Heart left ventricle (tissue), 16 donors: ENCODE results near the gene ALDOA. TPM values are rescaled to one million over a fixed set of nuclear protein-coding genes. Genes with fewer than 3 reads are reported as not detected.

Experiments
- ATAC-seq, 4 donors: fragments of 200-7000 bp; cut with Tn5 transposase; one replicate each; pipeline ENCODE4 v1.9.1; 2020 to 2022; ENCODE audit warnings: moderate library complexity in 4 of 4, mild to moderate bottlenecking in 3 of 4, moderate number of reproducible peaks in 1 of 4
- DNase-seq, 5 donors: peaks; one replicate each; pipeline ENCODE4 v3.0.0-alpha.2; 2020
- H3K27ac ChIP-seq, 12 donors: fragments of 200-600 bp; sonication (generic) in 4 of 12; one replicate each; pipeline versions ENCODE4 v1.5.0 to v1.8.0; 2016 to 2022; ENCODE audit warnings: mild to moderate bottlenecking in 2 of 12
- H3K27me3 ChIP-seq, 9 donors: fragments of 200-600 bp; sonication (generic) in 2 of 9; one replicate each; pipeline versions ENCODE4 v1.5.1 to v1.8.0; 2016 to 2022; ENCODE audit warnings: mild to moderate bottlenecking in 3 of 9
- H3K36me3 ChIP-seq, 9 donors: fragments of 200-600 bp; sonication (generic) in 2 of 9; one replicate each; pipeline versions ENCODE4 v1.5.0 to v1.8.0; 2018 to 2022; ENCODE audit warnings: mild to moderate bottlenecking in 2 of 9
- H3K4me1 ChIP-seq, 12 donors: fragments of 200-600 bp; sonication (generic) in 4 of 12; one replicate each; pipeline versions ENCODE4 v1.5.0 to v1.8.0; 2016 to 2022; ENCODE audit warnings: mild to moderate bottlenecking in 3 of 12
- H3K4me3 ChIP-seq, 12 donors: fragments of 200-600 bp; sonication (generic) in 4 of 12; one replicate each; pipeline versions ENCODE4 v1.5.0 to v1.8.0; 2017 to 2022; ENCODE audit warnings: mild to moderate bottlenecking in 9 of 12, moderate library complexity in 4 of 12
- H3K9me3 ChIP-seq, 12 donors: fragments of 200-600 bp; sonication (generic) in 4 of 12; one replicate each; pipeline versions ENCODE4 v1.5.0 to v1.8.0; 2016 to 2022; ENCODE audit warnings: mild to moderate bottlenecking in 1 of 12
- POLR2A ChIP-seq, 2 donors: fragments of 450-650 bp; IDR thresholded peaks; one replicate each; pipeline ENCODE4 v1.6.1; 2017; ENCODE audit warnings: antibody characterized with exemption in 2 of 2, mild to moderate bottlenecking in 2 of 2, moderate library complexity in 2 of 2
- WGBS, 4 donors: extraction: QIAGEN DNeasy Blood & Tissue Kit in 2 of 4; methylation state at CpG; one replicate each; pipeline versions ENCODE4 v1.1.5 to v1.1.7; 2013 to 2018; 5-methylcytosine and 5-hydroxymethylcytosine counted together
- intact Hi-C, 10 donors: fragments of 100-400 bp; cut with DNase I; formaldehyde crosslinking; loops; one replicate each; pipeline versions ENCODE4 v1.11.1 to v1.14.2; 2022
- polyA plus RNA-seq, 2 donors: library from polyadenylated mRNA; stranded (reverse); fragments of 200-250 nt; gene quantifications; one replicate each; pipeline ENCODE4 v1.2.3, GENCODE V29; 2013
- total RNA-seq, 9 donors: library from RNA; depleted of rRNA in 2 of 9; stranded (reverse); fragments of >200 nt in 2 of 9; fragmentation: NEBNext Ultra II Directional in 3 of 9; extraction: Animal tissue kit (Norgen Biotek cat#: 25700) in 3 of 9; gene quantifications; one replicate each; pipeline versions ENCODE4 v1.1.0 to v1.2.4, GENCODE V29; 2016 to 2023
- TF ChIP-seq, protein P1 (sequence below), 12 donors: fragments of 200-600 bp; sonication (generic) in 4 of 12; IDR thresholded peaks; one replicate each; pipeline versions ENCODE4 v1.5.0 to v1.8.0; 2018 to 2022; ENCODE audit warnings: antibody characterized with exemption in 12 of 12, mild to moderate bottlenecking in 5 of 12
- donor health status: ischemic (EF 13 %, LVEDD 7.1; RV severe dilation, severe dysfunction).
- donor health status: healthy with polysubstance abuse.
- donor health status: DM: no; HTN: yes; CAD: no.
- donor health status: DM: no; HTN: no; CAD: no.
- donor health status: ischemic (EF 25% LVEDD 6.9; RV normal size, moderate dysfunction).
- donor health status: ischemic (EF 25% LVEDD 5.7; RV mildly dilated, moderate dysfunction).
- donor health status: healthy.
- donor health status: DM: yes; HTN: yes; CAD: no.
- donor health status: ischemic (EF 35%, LVEDD 5.7; RV mildly dilated, moderate dysfunction).
- donor health status: nonischemic (EF 11% LVEDD 7.7; RV severe dilation, severe dysfunction).
- donor health status: DM: yes; HTN: yes; CAD: no.
- donor health status: PGD.
- donor health status: ischemic (EF 29% LVEDD 5.4; RV normal size, mild dysfunction).
- donor health status: nonischemic (EF 23%, LVEDD 6.1; RV moderate dilation, normal function).

The ALDOA gene
- total and polyA plus RNA-seq, 11 donors: 2,585 to 5,076 (median 3,542) TPM

GRCh38 chr16:30068333-30068732, 2.8 kb downstream of the ALDOA start:
- Histone ChIP-seq H3K4me1 (peaks cover 0 to 61% (median 50%) of the 10 kb centered on the region in 12 donors), H3K36me3 (peaks cover 0 to 73% (median 66%) of the 10 kb centered on the region in 9 donors), H3K27ac (peak overlapping the region in 9 of 12 donors; percentile 12 to 100 (median 99)), H3K9me3 (no peaks in the 10 kb centered on the region), H3K27me3 (no peaks in the 10 kb centered on the region), H3K4me3 (peak overlapping the region in 7 of 12 donors; percentile 84 to 98 (median 96))
- WGBS, 4 donors: 64 to 78% (median 73%) methylated on average over 9 of the region's 9 CpGs
- DNase-seq (no peak), ATAC-seq (no peak)
- intact Hi-C loops: loop anchor here in 4 of 10 donors (5.0 to 10.0 kb wide), 4 partner anchors 56 to 456 kb away; partner anchors contain the start of genes MAPK3 (in 1 of the 4), MAZ (in 1 of the 4) and ZNF768 (in 1 of the 4)
- TF ChIP-seq POLR2A (IDR thresholded peaks at IDR 0.05): no peak
- TF ChIP-seq, protein P1, sequence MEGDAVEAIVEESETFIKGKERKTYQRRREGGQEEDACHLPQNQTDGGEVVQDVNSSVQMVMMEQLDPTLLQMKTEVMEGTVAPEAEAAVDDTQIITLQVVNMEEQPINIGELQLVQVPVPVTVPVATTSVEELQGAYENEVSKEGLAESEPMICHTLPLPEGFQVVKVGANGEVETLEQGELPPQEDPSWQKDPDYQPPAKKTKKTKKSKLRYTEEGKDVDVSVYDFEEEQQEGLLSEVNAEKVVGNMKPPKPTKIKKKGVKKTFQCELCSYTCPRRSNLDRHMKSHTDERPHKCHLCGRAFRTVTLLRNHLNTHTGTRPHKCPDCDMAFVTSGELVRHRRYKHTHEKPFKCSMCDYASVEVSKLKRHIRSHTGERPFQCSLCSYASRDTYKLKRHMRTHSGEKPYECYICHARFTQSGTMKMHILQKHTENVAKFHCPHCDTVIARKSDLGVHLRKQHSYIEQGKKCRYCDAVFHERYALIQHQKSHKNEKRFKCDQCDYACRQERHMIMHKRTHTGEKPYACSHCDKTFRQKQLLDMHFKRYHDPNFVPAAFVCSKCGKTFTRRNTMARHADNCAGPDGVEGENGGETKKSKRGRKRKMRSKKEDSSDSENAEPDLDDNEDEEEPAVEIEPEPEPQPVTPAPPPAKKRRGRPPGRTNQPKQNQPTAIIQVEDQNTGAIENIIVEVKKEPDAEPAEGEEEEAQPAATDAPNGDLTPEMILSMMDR (IDR thresholded peaks at IDR 0.05): no peak

DNA sequence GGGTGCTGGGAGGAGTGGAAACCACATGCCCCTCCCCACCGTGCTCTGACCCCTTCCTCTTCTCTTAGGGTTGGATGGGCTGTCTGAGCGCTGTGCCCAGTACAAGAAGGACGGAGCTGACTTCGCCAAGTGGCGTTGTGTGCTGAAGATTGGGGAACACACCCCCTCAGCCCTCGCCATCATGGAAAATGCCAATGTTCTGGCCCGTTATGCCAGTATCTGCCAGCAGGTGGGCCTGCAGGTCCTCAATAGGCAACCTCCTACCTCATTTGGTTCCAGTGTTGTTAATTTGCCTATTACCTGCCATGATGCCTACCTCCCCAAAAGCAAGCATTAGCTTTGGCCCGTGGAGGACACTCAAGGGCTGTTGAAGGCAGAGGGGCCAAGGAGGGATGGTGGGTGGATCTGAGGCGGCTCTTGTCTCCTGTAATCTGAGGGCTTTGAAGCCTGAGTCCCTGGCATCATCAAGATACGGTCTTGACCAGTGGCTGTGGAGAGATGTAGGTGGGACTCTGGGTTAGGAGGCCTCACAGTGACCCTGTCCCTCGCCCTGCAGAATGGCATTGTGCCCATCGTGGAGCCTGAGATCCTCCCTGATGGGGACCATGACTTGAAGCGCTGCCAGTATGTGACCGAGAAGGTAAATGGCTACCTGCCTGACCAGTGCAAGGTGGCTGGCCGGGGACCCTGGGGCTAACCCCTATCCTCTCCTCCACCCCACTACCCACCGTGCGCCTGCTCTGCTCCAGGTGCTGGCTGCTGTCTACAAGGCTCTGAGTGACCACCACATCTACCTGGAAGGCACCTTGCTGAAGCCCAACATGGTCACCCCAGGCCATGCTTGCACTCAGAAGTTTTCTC, 3.4 kb downstream of the ALDOA start:
- TF ChIP-seq POLR2A (IDR thresholded peaks at IDR 0.05): no peak
- TF ChIP-seq, protein P1 (IDR thresholded peaks at IDR 0.05): peak in 8 of 12 donors; percentile 7 to 33 (median 20)
- Histone ChIP-seq H3K9me3 (no peaks in the 10 kb centered on the region), H3K4me1 (peaks cover 0 to 55% (median 44%) of the 10 kb centered on the region in 12 donors), H3K27ac (peak overlapping the region in 8 of 12 donors; percentile 42 to 100 (median 99)), H3K4me3 (peak overlapping the region in 8 of 12 donors; percentile 1 to 98 (median 89)), H3K36me3 (peaks cover 0 to 74% (median 67%) of the 10 kb centered on the region in 9 donors), H3K27me3 (no peaks in the 10 kb centered on the region)
- peak in 1 of 5 donors; percentile 40 for DNase-seq
- no peak for ATAC-seq
- intact Hi-C loops: loop anchor here in 4 of 10 donors (5.0 to 10.0 kb wide), 4 partner anchors 56 to 456 kb away; partner anchors contain the start of genes MAPK3 (in 1 of the 4), MAZ (in 1 of the 4) and ZNF768 (in 1 of the 4)
- 53 to 70% (median 64%) methylated on average over 12 to 17 of the region's 17 CpGs for WGBS, 4 donors

GRCh38 chr16:30069611-30070462, 4.3 kb downstream of the ALDOA start:
- intact Hi-C loops: loop anchor here in 5 of 10 donors (5.0 to 10.0 kb wide), 5 partner anchors 55 to 455 kb away; partner anchors contain the start of genes MAPK3 (in 1 of the 5), MAZ (in 1 of the 5), ZNF768 (in 1 of the 5) and ZNF771 (in 1 of the 5)
- Histone ChIP-seq H3K4me1 (peaks cover 0 to 52% (median 40%) of the 10 kb centered on the region in 12 donors), H3K27me3 (no peaks in the 10 kb centered on the region), H3K9me3 (no peaks in the 10 kb centered on the region), H3K27ac (peak overlapping the region in 9 of 12 donors; percentile 23 to 100 (median 50)), H3K4me3 (peak overlapping the region in 7 of 12 donors; percentile 1 to 90 (median 19)), H3K36me3 (peaks cover 0 to 74% (median 67%) of the 10 kb centered on the region in 9 donors)
- peak in 3 of 5 donors; percentile 50 to 67 (median 61) for DNase-seq
- peak in 1 of 4 donors; percentile 0 for ATAC-seq
- 43 to 54% (median 52%) methylated on average over 31 of the region's 31 CpGs for WGBS, 4 donors
- TF ChIP-seq POLR2A (IDR thresholded peaks at IDR 0.05): no peak
- TF ChIP-seq, protein P1 (IDR thresholded peaks at IDR 0.05): no peak
